Kidney (tissue), 14 donors: ENCODE measurements around the gene NRCAM. TPM values are rescaled to one million over a fixed set of nuclear protein-coding genes. Genes with fewer than 3 reads are reported as not detected.

Source experiments
- DNase-seq, 5 donors: peaks; one replicate each; pipeline ENCODE4 v3.0.0-alpha.2; 2013 to 2020
- FAIRE-seq: peaks from 2 replicates; lab custom pipeline; 2012; peaks lifted over from hg19 to GRCh38; lab: Jason Lieb, UNC
- H3K27ac ChIP-seq, 2 donors: one replicate each; pipeline ENCODE4 v1.7.0; 2013; ENCODE audit warnings: low read depth in 2 of 2, low read length in 2 of 2, inconsistent platforms in 1 of 2
- H3K27me3 ChIP-seq: one replicate; pipeline ENCODE4 v1.7.1; 2013; ENCODE audit warnings: low read length, inconsistent platforms; ENCODE audit not compliant: control insufficient read depth, insufficient read depth
- H3K36me3 ChIP-seq, 3 donors: one replicate each; pipeline versions ENCODE4 v1.7.0 to v1.7.1; 2013; ENCODE audit warnings: low read length in 3 of 3, control low read depth in 1 of 3, inconsistent platforms in 1 of 3; ENCODE audit not compliant: insufficient read depth in 3 of 3, control insufficient read depth in 2 of 3
- H3K4me1 ChIP-seq, 3 donors: one replicate each; pipeline versions ENCODE4 v1.7.0 to v1.7.1; 2013; ENCODE audit warnings: low read length in 3 of 3, inconsistent platforms in 1 of 3, low read depth in 1 of 3; ENCODE audit not compliant: control insufficient read depth in 2 of 3, insufficient read depth in 2 of 3
- H3K4me3 ChIP-seq, 3 donors: one replicate each; pipeline versions ENCODE4 v1.7.0 to v1.8.1; 2013; ENCODE audit warnings: low read length in 3 of 3, control low read depth in 1 of 3, inconsistent platforms in 1 of 3
- H3K9ac ChIP-seq, 3 donors: one replicate each; pipeline versions ENCODE4 v1.7.0 to v1.7.1; 2013; ENCODE audit warnings: low read length in 3 of 3, control low read depth in 1 of 3, inconsistent platforms in 1 of 3
- H3K9me3 ChIP-seq, 3 donors: one replicate each; pipeline versions ENCODE4 v1.7.0 to v1.7.1; 2013; ENCODE audit warnings: low read length in 3 of 3, control low read depth in 1 of 3, inconsistent platforms in 1 of 3; ENCODE audit not compliant: control insufficient read depth in 2 of 3, insufficient read depth in 1 of 3
- CTCF ChIP-seq: IDR thresholded peaks from 3 replicates; pipeline ENCODE4 v1.5.1; 2012; ENCODE audit warnings: mild to moderate bottlenecking, moderate library complexity, borderline replicate concordance; ENCODE audit not compliant: insufficient read depth; ENCODE audit errors: extremely low read depth
- intact Hi-C: fragments of 100-400 bp; cut with DNase I; formaldehyde crosslinking; loops from one replicate; pipeline ENCODE4 v1.11.1; 2022
- polyA plus RNA-seq: library from polyadenylated mRNA; stranded (reverse); fragments of 350-450 nt; fragmentation: Illumina TruSeq; extraction: RNeasy Lipid Tissue Mini Kit (QIAGEN cat#74804); gene quantifications from one replicate; pipeline ENCODE4 v1.2.3, GENCODE V29; 2014; ENCODE audit warnings: low read depth, low replicate concordance; ENCODE audit not compliant: insufficient read depth
- total RNA-seq: library from RNA; stranded (reverse); fragmentation: NEBNext Ultra II Directional; extraction: Animal tissue kit (Norgen Biotek cat#: 25700); gene quantifications from one replicate; pipeline ENCODE4 v1.2.1, GENCODE V29; 2021
- donor health status: control.
- donor health status: control.
- donor health status: control.
- donor health status: control.
- donor health status: control.
- donor health status: DM: yes; HTN: yes; CAD: no.
- donor health status: Normal renal cell carcinoma (clear cell type).

NRCAM gene
- total and polyA plus RNA-seq, 2 donors from 2014 or later: 16.8 to 20.6 TPM

GRCh38 chr7:108449521-108449920, 6.7 kb downstream of the NRCAM start:
- H3K4me1 ChIP-seq: no peaks in the 10 kb centered on the region
- H3K27ac ChIP-seq: no peak overlapping the region
- no peak overlapping the region for H3K9ac ChIP-seq
- no peaks in the 10 kb centered on the region for H3K36me3 ChIP-seq
- H3K4me3 ChIP-seq: no peak overlapping the region
- no peak for TF ChIP-seq CTCF
- H3K27me3 ChIP-seq: peaks cover 3% of the 10 kb centered on the region
- DNase-seq (no peak), FAIRE-seq (no peak)
- intact Hi-C loops: no loop called here
- H3K9me3 ChIP-seq: no peaks in the 10 kb centered on the region

GRCh38 chr7:108448584-108449505, 7.4 kb downstream of the NRCAM start:
- no peaks in the 10 kb centered on the region for H3K27me3 ChIP-seq
- no peak for DNase-seq
- FAIRE-seq: no peak
- H3K27ac ChIP-seq: no peak overlapping the region
- H3K9me3 ChIP-seq: no peaks in the 10 kb centered on the region
- H3K4me3 ChIP-seq: no peak overlapping the region
- intact Hi-C loops: no loop called here
- no peak for TF ChIP-seq CTCF
- no peaks in the 10 kb centered on the region for H3K36me3 ChIP-seq
- H3K9ac ChIP-seq: no peak overlapping the region
- H3K4me1 ChIP-seq: no peaks in the 10 kb centered on the region

GRCh38 chr7:108442039-108442568, 14.1 kb downstream of the NRCAM start:
- no peak for DNase-seq
- H3K9ac ChIP-seq: no peak overlapping the region
- TF ChIP-seq CTCF: no peak
- H3K36me3 ChIP-seq: no peaks in the 10 kb centered on the region
- no peak for FAIRE-seq
- no peaks in the 10 kb centered on the region for H3K27me3 ChIP-seq
- H3K4me3 ChIP-seq: no peak overlapping the region
- no peaks in the 10 kb centered on the region for H3K9me3 ChIP-seq
- intact Hi-C loops: no loop called here
- H3K27ac ChIP-seq: no peak overlapping the region
- no peaks in the 10 kb centered on the region for H3K4me1 ChIP-seq
